ES-I3 (cell line): ENCODE measurements around the gene AP2B1.
"Not testable (repeated sequence)": the region's sequence is repeated elsewhere in the genome, so short reads cannot be mapped to it uniquely, and the experiment has no call there.

ENCODE experiments used
- H3K36me3 ChIP-seq: 2 replicates; pipeline ENCODE4 v1.6.1; 2013; ENCODE audit warnings: mild to moderate bottlenecking, low read length, control low read depth, moderate library complexity; ENCODE audit not compliant: insufficient read depth
- H3K4me1 ChIP-seq: 2 replicates; pipeline ENCODE4 v1.6.1; 2013; ENCODE audit warnings: mild to moderate bottlenecking, control low read depth, low read length; ENCODE audit not compliant: insufficient read depth
- H3K9ac ChIP-seq: 2 replicates; pipeline ENCODE4 v1.6.1; 2013; ENCODE audit warnings: low read depth, mild to moderate bottlenecking, low read length, moderate library complexity
- H3K9me3 ChIP-seq: 2 replicates; pipeline ENCODE4 v1.6.1; 2013; ENCODE audit warnings: mild to moderate bottlenecking, low read length, moderate library complexity; ENCODE audit not compliant: control insufficient read depth, insufficient read depth

AP2B1 gene

GRCh38 chr17:35596072-35596471 lies 8.9 kb downstream of the AP2B1 start:
- Histone ChIP-seq H3K4me1 (no peaks in the 10 kb centered on the region), H3K36me3 (peaks cover 13% of the 10 kb centered on the region), H3K9me3 (no peaks in the 10 kb centered on the region), H3K9ac (no peak overlapping the region)

GRCh38 chr17:35596530-35597233 lies 9.6 kb downstream of the AP2B1 start:
- Histone ChIP-seq H3K9me3 (no peaks in the 10 kb centered on the region), H3K9ac (no peak overlapping the region), H3K4me1 (no peaks in the 10 kb centered on the region), H3K36me3 (peaks cover 13% of the 10 kb centered on the region)

DNA sequence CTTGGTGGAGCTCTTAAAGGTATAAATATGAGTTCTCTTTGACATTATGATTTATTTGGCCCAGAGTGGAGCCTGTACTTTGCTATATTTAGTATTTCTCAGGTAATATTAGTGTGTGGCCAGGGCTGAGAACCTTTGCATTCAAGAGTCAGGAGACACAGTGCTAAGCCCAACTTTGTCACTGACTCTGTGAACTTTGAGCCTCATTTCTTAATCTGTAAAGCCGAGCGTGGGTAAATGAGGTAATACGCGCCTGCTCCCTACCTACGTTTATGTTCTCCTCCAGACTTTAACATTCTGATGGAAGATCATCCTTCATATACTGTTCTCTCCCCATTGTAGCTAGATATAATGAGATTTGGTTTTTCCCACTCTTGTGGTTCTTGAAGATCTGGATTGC lies 10.5 kb downstream of the AP2B1 start:
- no peaks in the 10 kb centered on the region for H3K9me3 ChIP-seq
- H3K9ac ChIP-seq, result no peak overlapping the region
- H3K4me1 ChIP-seq, result no peaks in the 10 kb centered on the region
- peaks cover 13% of the 10 kb centered on the region for H3K36me3 ChIP-seq

GRCh38 chr17:35603674-35604073 lies 16.6 kb downstream of the AP2B1 start:
- H3K9me3 ChIP-seq, result no peaks in the 10 kb centered on the region
- peaks cover 14% of the 10 kb centered on the region for H3K36me3 ChIP-seq
- H3K9ac ChIP-seq, result no peak overlapping the region
- no peaks in the 10 kb centered on the region for H3K4me1 ChIP-seq

DNA sequence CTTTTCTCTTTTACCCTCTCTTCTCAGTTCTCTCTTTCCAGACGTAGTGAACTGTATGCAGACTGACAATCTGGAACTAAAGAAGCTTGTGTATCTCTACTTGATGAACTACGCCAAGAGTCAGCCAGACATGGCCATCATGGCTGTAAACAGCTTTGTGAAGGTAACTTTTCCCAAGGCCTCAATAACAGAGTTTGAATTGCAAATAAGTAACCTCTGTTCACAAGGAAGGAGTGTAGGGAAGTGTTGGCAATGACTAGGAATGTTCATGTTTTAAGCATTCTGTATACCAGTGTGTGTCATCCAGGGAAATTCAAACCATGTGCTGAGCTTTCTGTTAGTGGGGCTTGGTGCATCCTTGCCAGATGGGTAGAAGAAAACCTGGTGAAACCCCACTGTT lies 18.6 kb downstream of the AP2B1 start:
- no peaks in the 10 kb centered on the region for H3K4me1 ChIP-seq
- peaks cover 16% of the 10 kb centered on the region for H3K36me3 ChIP-seq
- no peak overlapping the region for H3K9ac ChIP-seq
- no peaks in the 10 kb centered on the region for H3K9me3 ChIP-seq

GRCh38 chr17:35607239-35607847 lies 20.2 kb downstream of the AP2B1 start:
- H3K9ac ChIP-seq, result no peak overlapping the region
- no peaks in the 10 kb centered on the region for H3K4me1 ChIP-seq
- H3K36me3 ChIP-seq, result peaks cover 16% of the 10 kb centered on the region
- H3K9me3 ChIP-seq, result no peaks in the 10 kb centered on the region

- Histone ChIP-seq H3K4me1 (no peaks in the 10 kb centered on the region), H3K9me3 (no peaks in the 10 kb centered on the region), H3K9ac (no peak overlapping the region), H3K36me3 (peaks cover 16% of the 10 kb centered on the region)
Observed at GRCh38 chr17:35609831-35610230, 22.7 kb downstream of the AP2B1 start.

DNA sequence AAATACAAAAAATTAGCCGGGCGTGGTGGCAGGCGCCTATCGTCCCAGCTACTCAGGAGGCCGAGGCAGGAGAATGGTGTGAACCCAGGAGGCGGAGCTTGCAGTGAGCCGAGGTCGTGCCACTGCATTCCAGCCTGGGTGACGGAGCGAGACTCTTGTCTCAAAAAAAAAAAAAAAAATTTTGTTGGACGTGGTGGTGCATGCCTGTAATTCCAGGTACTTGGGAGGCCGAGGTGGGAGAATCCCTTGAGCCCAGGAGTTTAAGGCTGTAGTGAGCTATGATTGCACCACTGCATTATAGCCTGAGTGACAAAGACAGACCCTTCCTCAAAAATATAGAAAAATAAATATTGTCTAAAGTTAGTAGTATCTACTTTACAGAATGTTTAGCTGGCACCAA lies 23.6 kb downstream of the AP2B1 start:
- H3K4me1 ChIP-seq, H3K9ac ChIP-seq, H3K9me3 ChIP-seq: not testable (repeated sequence)
- H3K36me3 ChIP-seq, result peaks cover 18% of the 10 kb centered on the region

DNA sequence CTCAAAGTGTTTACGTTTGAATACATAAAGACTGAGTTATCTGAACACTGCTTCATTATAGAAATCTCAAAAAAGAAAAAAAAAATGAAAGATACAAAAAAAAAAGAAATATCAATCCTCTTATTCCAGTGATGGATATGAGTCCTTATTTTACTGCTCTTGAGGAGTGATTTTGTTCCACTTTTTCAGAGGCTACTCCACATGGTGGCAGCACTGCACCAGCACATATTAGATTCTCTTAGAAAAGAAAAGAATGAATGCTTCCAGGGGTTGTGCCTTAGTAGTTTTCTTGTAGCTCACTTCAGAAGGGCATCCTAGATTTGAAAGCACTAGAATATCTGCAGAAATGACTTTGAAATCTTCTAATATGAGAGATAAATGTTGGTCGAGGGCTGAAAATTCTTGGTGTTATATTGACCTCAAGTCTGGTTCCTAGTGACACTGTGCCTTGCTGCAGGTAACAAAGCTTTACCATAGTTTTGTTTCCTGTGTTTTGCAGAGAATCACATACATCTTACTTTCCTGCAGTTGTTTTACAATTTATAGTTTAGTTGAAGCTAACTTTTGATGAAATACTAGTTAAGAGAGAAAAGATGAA lies 25.9 kb downstream of the AP2B1 start:
- no peaks in the 10 kb centered on the region for H3K9me3 ChIP-seq
- H3K36me3 ChIP-seq, result peaks cover 15% of the 10 kb centered on the region
- H3K9ac ChIP-seq, result no peak overlapping the region
- no peaks in the 10 kb centered on the region for H3K4me1 ChIP-seq

GRCh38 chr17:35614810-35615209 lies 27.7 kb downstream of the AP2B1 start:
- Histone ChIP-seq H3K36me3 (peaks cover 5% of the 10 kb centered on the region), H3K4me1 (no peaks in the 10 kb centered on the region), H3K9me3 (no peaks in the 10 kb centered on the region), H3K9ac (no peak overlapping the region)

- no peaks in the 10 kb centered on the region for H3K4me1 ChIP-seq
- peaks cover 5% of the 10 kb centered on the region for H3K36me3 ChIP-seq
- no peak overlapping the region for H3K9ac ChIP-seq
- H3K9me3 ChIP-seq, result no peaks in the 10 kb centered on the region
Observed at GRCh38 chr17:35616536-35616935, 29.4 kb downstream of the AP2B1 start.

- peaks cover 5% of the 10 kb centered on the region for H3K36me3 ChIP-seq
- no peak overlapping the region for H3K9ac ChIP-seq
- no peaks in the 10 kb centered on the region for H3K9me3 ChIP-seq
- H3K4me1 ChIP-seq, result no peaks in the 10 kb centered on the region
Observed at GRCh38 chr17:35617505-35617904, 30.4 kb downstream of the AP2B1 start.

GRCh38 chr17:35618628-35619027 lies 31.5 kb downstream of the AP2B1 start:
- H3K9ac ChIP-seq, result no peak overlapping the region
- H3K9me3 ChIP-seq, result no peaks in the 10 kb centered on the region
- H3K36me3 ChIP-seq, result peaks cover 5% of the 10 kb centered on the region
- H3K4me1 ChIP-seq, result no peaks in the 10 kb centered on the region

DNA sequence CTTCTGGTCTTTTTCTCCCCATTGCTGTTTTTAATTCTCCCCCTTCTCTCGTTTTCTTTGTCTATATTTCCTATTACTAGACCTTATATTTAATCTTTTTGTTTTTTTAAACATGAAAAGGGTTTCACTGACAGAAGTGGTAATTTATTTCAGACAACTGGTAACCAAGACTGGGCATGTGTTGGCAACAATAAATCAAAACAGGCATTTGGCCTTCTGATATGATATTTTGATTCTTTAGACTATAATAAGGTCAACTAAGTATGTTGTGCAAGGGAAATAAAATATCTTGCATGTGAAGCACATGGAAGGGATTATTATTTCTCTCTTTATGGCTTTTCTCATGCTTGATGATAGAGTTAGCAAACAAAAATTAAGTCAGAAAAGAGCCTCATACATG lies 34.6 kb downstream of the AP2B1 start:
- Histone ChIP-seq H3K4me1 (no peaks in the 10 kb centered on the region), H3K9ac (no peak overlapping the region), H3K9me3 (no peaks in the 10 kb centered on the region), H3K36me3 (peaks cover 6% of the 10 kb centered on the region; the same call in 1 of the 2 replicates)

GRCh38 chr17:35627417-35627816 lies 40.3 kb downstream of the AP2B1 start:
- Histone ChIP-seq H3K9me3 (no peaks in the 10 kb centered on the region), H3K4me1 (no peaks in the 10 kb centered on the region), H3K36me3 (peaks cover 12% of the 10 kb centered on the region; the same call in 1 of the 2 replicates), H3K9ac (no peak overlapping the region)
